Duodenal mucosa (tissue), 2 donors: ENCODE measurements around the gene COL6A1.

Experiments
- H3K27ac ChIP-seq: one replicate; pipeline ENCODE4 v1.7.0; 2013; ENCODE audit warnings: low read depth, low read length
- H3K27me3 ChIP-seq, 2 donors: one replicate each; pipeline ENCODE4 v1.7.0; 2013; ENCODE audit warnings: low read length in 2 of 2, control low read depth in 1 of 2; ENCODE audit not compliant: insufficient read depth in 2 of 2, control insufficient read depth in 1 of 2
- H3K36me3 ChIP-seq, 2 donors: one replicate each; pipeline ENCODE4 v1.7.0; 2013; ENCODE audit warnings: low read length in 2 of 2, control low read depth in 1 of 2; ENCODE audit not compliant: insufficient read depth in 2 of 2, control insufficient read depth in 1 of 2
- H3K4me1 ChIP-seq, 2 donors: one replicate each; pipeline ENCODE4 v1.7.0; 2013; ENCODE audit warnings: low read length in 2 of 2, control low read depth in 1 of 2; ENCODE audit not compliant: insufficient read depth in 2 of 2, control insufficient read depth in 1 of 2
- H3K4me3 ChIP-seq, 2 donors: one replicate each; pipeline ENCODE4 v1.7.0; 2013; ENCODE audit warnings: low read length in 2 of 2, low read depth in 1 of 2
- H3K9ac ChIP-seq, 2 donors: one replicate each; pipeline ENCODE4 v1.7.0; 2013; ENCODE audit warnings: low read length in 2 of 2, low read depth in 1 of 2
- H3K9me3 ChIP-seq, 2 donors: one replicate each; pipeline ENCODE4 v1.7.0; 2013; ENCODE audit warnings: low read length in 2 of 2, control low read depth in 1 of 2; ENCODE audit not compliant: control insufficient read depth in 1 of 2

COL6A1 gene

GRCh38 chr21:45940091-45940490, 41.5 kb upstream of the COL6A1 start:
- Histone ChIP-seq H3K36me3 (no peaks in the 10 kb centered on the region), H3K9me3 (no peaks in the 10 kb centered on the region), H3K27me3 (no peaks in the 10 kb centered on the region)

GRCh38 chr21:45940621-45941337, 40.8 kb upstream of the COL6A1 start:
- Histone ChIP-seq H3K27ac (no peak overlapping the region), H3K9me3 (no peaks in the 10 kb centered on the region), H3K27me3 (no peaks in the 10 kb centered on the region), H3K4me1 (no peaks in the 10 kb centered on the region), H3K36me3 (no peaks in the 10 kb centered on the region), H3K4me3 (no peak overlapping the region), H3K9ac (no peak overlapping the region)

More at GRCh38 chr21:45940091-45940490, 41.5 kb upstream of the COL6A1 start:
- Histone ChIP-seq H3K4me1 (no peaks in the 10 kb centered on the region), H3K27ac (no peak overlapping the region), H3K4me3 (no peak overlapping the region), H3K9ac (no peak overlapping the region)

GRCh38 chr21:45941338-45941710, 40.2 kb upstream of the COL6A1 start:
- Histone ChIP-seq H3K27me3 (no peaks in the 10 kb centered on the region), H3K4me3 (no peak overlapping the region), H3K9ac (no peak overlapping the region), H3K9me3 (no peaks in the 10 kb centered on the region), H3K27ac (no peak overlapping the region), H3K4me1 (no peaks in the 10 kb centered on the region), H3K36me3 (no peaks in the 10 kb centered on the region)

GRCh38 chr21:45941717-45942546, 39.6 kb upstream of the COL6A1 start:
- Histone ChIP-seq H3K36me3 (no peaks in the 10 kb centered on the region), H3K27me3 (no peaks in the 10 kb centered on the region), H3K9ac (no peak overlapping the region), H3K4me3 (no peak overlapping the region), H3K27ac (no peak overlapping the region), H3K9me3 (no peaks in the 10 kb centered on the region), H3K4me1 (no peaks in the 10 kb centered on the region)

- H3K9ac ChIP-seq = no peak overlapping the region
- no peaks in the 10 kb centered on the region for H3K9me3 ChIP-seq
- no peak overlapping the region for H3K27ac ChIP-seq
- no peaks in the 10 kb centered on the region for H3K4me1 ChIP-seq
- no peaks in the 10 kb centered on the region for H3K36me3 ChIP-seq
- no peak overlapping the region for H3K4me3 ChIP-seq
- H3K27me3 ChIP-seq = no peaks in the 10 kb centered on the region
Observed at GRCh38 chr21:45942755-45943629, 38.6 kb upstream of the COL6A1 start.

- H3K4me3 ChIP-seq = no peak overlapping the region
- no peaks in the 10 kb centered on the region for H3K36me3 ChIP-seq
- no peaks in the 10 kb centered on the region for H3K9me3 ChIP-seq
- no peaks in the 10 kb centered on the region for H3K27me3 ChIP-seq
- H3K9ac ChIP-seq = no peak overlapping the region
- no peak overlapping the region for H3K27ac ChIP-seq
- no peaks in the 10 kb centered on the region for H3K4me1 ChIP-seq
Observed at GRCh38 chr21:45943630-45944540, 37.7 kb upstream of the COL6A1 start.

- H3K27me3 ChIP-seq = no peaks in the 10 kb centered on the region
- H3K4me3 ChIP-seq = no peak overlapping the region
- no peaks in the 10 kb centered on the region for H3K4me1 ChIP-seq
- no peaks in the 10 kb centered on the region for H3K9me3 ChIP-seq
- H3K27ac ChIP-seq = no peak overlapping the region
- H3K9ac ChIP-seq = no peak overlapping the region
- no peaks in the 10 kb centered on the region for H3K36me3 ChIP-seq
Observed at GRCh38 chr21:45944601-45945000, 37.0 kb upstream of the COL6A1 start.

GRCh38 chr21:45945066-45945867, 36.3 kb upstream of the COL6A1 start:
- H3K36me3 ChIP-seq = no peaks in the 10 kb centered on the region
- no peaks in the 10 kb centered on the region for H3K9me3 ChIP-seq
- no peak overlapping the region for H3K27ac ChIP-seq
- H3K27me3 ChIP-seq = no peaks in the 10 kb centered on the region
- H3K9ac ChIP-seq = no peak overlapping the region
- no peaks in the 10 kb centered on the region for H3K4me1 ChIP-seq
- H3K4me3 ChIP-seq = no peak overlapping the region

GRCh38 chr21:45945868-45946210, 35.7 kb upstream of the COL6A1 start:
- no peaks in the 10 kb centered on the region for H3K36me3 ChIP-seq
- no peaks in the 10 kb centered on the region for H3K27me3 ChIP-seq
- H3K27ac ChIP-seq = no peak overlapping the region
- no peaks in the 10 kb centered on the region for H3K9me3 ChIP-seq
- no peaks in the 10 kb centered on the region for H3K4me1 ChIP-seq
- no peak overlapping the region for H3K4me3 ChIP-seq
- H3K9ac ChIP-seq = no peak overlapping the region
